Stimulated activated CD8-positive, alpha-beta memory T cell treated with anti-CD3 and anti-CD28 coated beads, Interleukin-7, amount 100 ng/mL, for 48 hours (primary cell): ENCODE results near the gene HOXA2.

Source experiments
- DNase-seq, 2 donors: peaks; one replicate each; pipeline ENCODE4 v3.0.0-alpha.2; 2020; ENCODE audit warnings: low read depth in 1 of 2; ENCODE audit errors: extremely low read depth in 1 of 2

HOXA2 gene

GRCh38 chr7:27141923-27142579 lies 39.6 kb upstream of the HOXA2 start:
- no peak for DNase-seq

GRCh38 chr7:27141137-27141922 lies 38.8 kb upstream of the HOXA2 start:
- no peak for DNase-seq

GRCh38 chr7:27140126-27140857 lies 37.8 kb upstream of the HOXA2 start:
- no peak for DNase-seq

- no peak for DNase-seq
Observed at GRCh38 chr7:27139334-27140125, 37.0 kb upstream of the HOXA2 start.

- no peak for DNase-seq
Observed at GRCh38 chr7:27138985-27139333, 36.5 kb upstream of the HOXA2 start.

- no peak for DNase-seq
Observed at GRCh38 chr7:27138472-27138871, 36.0 kb upstream of the HOXA2 start.

- DNase-seq = no peak
Observed at GRCh38 chr7:27137640-27138315, 35.3 kb upstream of the HOXA2 start.

- DNase-seq = no peak
Observed at GRCh38 chr7:27134392-27134791, 31.9 kb upstream of the HOXA2 start.

- no peak for DNase-seq
Observed at GRCh38 chr7:27133409-27134231, 31.1 kb upstream of the HOXA2 start.

- DNase-seq = no peak
Observed at GRCh38 chr7:27132978-27133377, 30.5 kb upstream of the HOXA2 start.

GRCh38 chr7:27132214-27132613 lies 29.7 kb upstream of the HOXA2 start:
- no peak for DNase-seq

- no peak for DNase-seq
Observed at GRCh38 chr7:27131390-27131819, 28.9 kb upstream of the HOXA2 start.

GRCh38 chr7:27130540-27131389 lies 28.3 kb upstream of the HOXA2 start, which contains the start of gene HOXA4:
Gene HOXA4 (minus strand): TSS chr7:27130757. CDS start chr7:27130733, 24 bp downstream.
- peak; percentile 40 to 48 for DNase-seq

- no peak for DNase-seq
Observed at GRCh38 chr7:27129729-27130539, 27.5 kb upstream of the HOXA2 start.

GRCh38 chr7:27128776-27129728 lies 26.6 kb upstream of the HOXA2 start:
- no peak for DNase-seq

GRCh38 chr7:27128034-27128433 lies 25.6 kb upstream of the HOXA2 start:
- DNase-seq = no peak
